Activated T-helper 17 cell treated with anti-CD3 and anti-CD28 coated beads, Interleukin-2, amount 50 U/mL, for 72 hours (primary cell): ENCODE data around the gene LRP10. TPM values are rescaled to one million over a fixed set of nuclear protein-coding genes. Genes with fewer than 3 reads are reported as not detected.
"Not testable (repeated sequence)": the region's sequence is repeated elsewhere in the genome, so short reads cannot be mapped to it uniquely, and the experiment has no call there.

Source experiments
- ATAC-seq: fragments of 150-1000 bp; cut with Tn5 transposase; replicated peaks from 2 replicates; pipeline ENCODE4 v1.10.0; 2021; ENCODE audit warnings: mild to moderate bottlenecking, moderate library complexity
- H3K27ac Mint-ChIP-seq: one replicate; pipeline ENCODE4 v1.8.0; 2022; ENCODE audit warnings: mixed read lengths
- H3K27me3 Mint-ChIP-seq: one replicate; pipeline ENCODE4 v1.8.0; 2022; ENCODE audit warnings: mixed read lengths
- H3K36me3 Mint-ChIP-seq: one replicate; pipeline ENCODE4 v1.8.0; 2022; ENCODE audit warnings: low read depth, mild to moderate bottlenecking, mixed read lengths
- H3K4me1 Mint-ChIP-seq: one replicate; pipeline ENCODE4 v1.8.0; 2022; ENCODE audit warnings: mixed read lengths
- H3K4me3 Mint-ChIP-seq: one replicate; pipeline ENCODE4 v1.8.0; 2022; ENCODE audit warnings: mild to moderate bottlenecking, mixed read lengths
- H3K9me3 Mint-ChIP-seq: one replicate; pipeline ENCODE4 v1.8.0; 2022; ENCODE audit warnings: mixed read lengths
- total RNA-seq, 2 donors: library from RNA; stranded (reverse); gene quantifications; one replicate each; pipeline ENCODE4 v1.2.3, GENCODE V29; 2022

LRP10 gene, protein sequence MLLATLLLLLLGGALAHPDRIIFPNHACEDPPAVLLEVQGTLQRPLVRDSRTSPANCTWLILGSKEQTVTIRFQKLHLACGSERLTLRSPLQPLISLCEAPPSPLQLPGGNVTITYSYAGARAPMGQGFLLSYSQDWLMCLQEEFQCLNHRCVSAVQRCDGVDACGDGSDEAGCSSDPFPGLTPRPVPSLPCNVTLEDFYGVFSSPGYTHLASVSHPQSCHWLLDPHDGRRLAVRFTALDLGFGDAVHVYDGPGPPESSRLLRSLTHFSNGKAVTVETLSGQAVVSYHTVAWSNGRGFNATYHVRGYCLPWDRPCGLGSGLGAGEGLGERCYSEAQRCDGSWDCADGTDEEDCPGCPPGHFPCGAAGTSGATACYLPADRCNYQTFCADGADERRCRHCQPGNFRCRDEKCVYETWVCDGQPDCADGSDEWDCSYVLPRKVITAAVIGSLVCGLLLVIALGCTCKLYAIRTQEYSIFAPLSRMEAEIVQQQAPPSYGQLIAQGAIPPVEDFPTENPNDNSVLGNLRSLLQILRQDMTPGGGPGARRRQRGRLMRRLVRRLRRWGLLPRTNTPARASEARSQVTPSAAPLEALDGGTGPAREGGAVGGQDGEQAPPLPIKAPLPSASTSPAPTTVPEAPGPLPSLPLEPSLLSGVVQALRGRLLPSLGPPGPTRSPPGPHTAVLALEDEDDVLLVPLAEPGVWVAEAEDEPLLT
- total RNA-seq: 10 to 100 TPM; 61.3 to 78.1 TPM

DNA sequence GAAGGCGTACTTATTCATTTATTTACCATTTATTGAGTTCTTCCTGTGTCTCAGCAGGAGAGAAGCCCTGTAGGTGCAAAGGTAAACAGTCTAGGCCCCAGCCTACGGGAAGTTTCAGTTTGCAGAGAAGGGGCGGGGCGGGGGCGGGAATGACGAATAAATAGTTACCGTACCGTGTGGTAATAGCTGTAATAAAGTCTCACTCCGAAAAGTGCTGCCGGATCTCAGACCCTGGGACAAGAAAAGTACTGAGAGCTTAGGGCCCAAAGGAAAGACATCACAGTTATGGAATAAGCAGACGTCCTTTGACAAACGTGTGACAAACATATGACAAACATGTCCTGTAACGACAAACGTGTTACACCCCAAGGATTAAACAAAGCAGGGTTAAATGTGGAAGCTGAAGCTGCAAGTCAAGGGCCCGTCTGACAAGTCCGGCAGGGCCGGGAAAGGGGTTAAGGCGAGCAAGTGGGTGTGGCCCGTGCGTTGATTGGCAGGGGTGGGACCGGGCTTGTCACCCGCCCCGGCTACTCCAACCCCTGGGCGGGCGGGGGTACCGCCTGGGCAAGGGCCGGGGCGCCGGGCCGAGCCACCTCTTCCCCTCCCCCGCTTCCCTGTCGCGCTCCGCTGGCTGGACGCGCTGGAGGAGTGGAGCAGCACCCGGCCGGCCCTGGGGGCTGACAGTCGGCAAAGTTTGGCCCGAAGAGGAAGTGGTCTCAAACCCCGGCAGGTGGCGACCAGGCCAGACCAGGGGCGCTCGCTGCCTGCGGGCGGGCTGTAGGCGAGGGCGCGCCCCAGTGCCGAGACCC is at the start of gene LRP10:
Gene LRP10 (plus strand): TSS at position 517 of the 809 bp plus-strand sequence. CDS start 564 bp downstream, outside the sequence.
- no peaks in the 10 kb centered on the region for H3K9me3 Mint-ChIP-seq
- ATAC-seq: peak; percentile 82
- H3K4me3 Mint-ChIP-seq: peak within 1 kb of the TSS; percentile 99
- peaks cover 42% of the 10 kb centered on the region for H3K36me3 Mint-ChIP-seq
- peak within 1 kb of the TSS; percentile 99 for H3K27ac Mint-ChIP-seq
- peaks cover 20% of the 10 kb centered on the region for H3K4me1 Mint-ChIP-seq
- H3K27me3 Mint-ChIP-seq: no peaks in the 10 kb centered on the region

DNA sequence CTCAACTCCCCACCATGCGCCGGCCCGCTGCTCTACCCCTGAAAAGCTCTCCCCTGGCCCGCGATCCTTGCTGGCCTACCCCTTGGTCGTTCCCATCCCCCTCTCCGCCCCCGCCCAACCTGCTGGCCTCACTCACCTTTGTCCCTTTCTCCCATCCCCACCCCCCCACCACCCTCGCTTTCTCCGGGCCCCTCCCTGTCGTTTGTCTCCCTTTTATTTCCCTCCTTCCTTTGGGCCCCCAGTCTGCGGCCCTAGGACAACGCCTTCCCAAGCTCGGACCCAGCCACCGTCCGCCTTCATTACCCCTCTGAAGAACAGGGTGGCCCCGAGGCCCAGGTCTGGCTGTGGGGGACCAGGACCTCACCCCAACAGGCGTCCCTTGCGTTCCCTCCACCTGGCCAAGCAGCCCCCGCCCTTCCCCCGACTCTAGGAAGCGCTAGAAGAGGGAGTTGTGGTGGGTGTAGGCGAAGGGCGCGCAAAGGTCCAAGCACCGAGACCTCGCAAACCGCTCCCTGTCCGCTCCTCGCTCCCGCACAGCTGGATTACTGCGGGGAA is 49.4 kb upstream of the LRP10 start:
- Mint-ChIP-seq H3K9me3 (no peaks in the 10 kb centered on the region), H3K4me1 (peaks cover 5% of the 10 kb centered on the region), H3K4me3 (peak overlapping the region; percentile 1), H3K36me3 (no peaks in the 10 kb centered on the region), H3K27me3 (peaks cover 13% of the 10 kb centered on the region), H3K27ac (no peak overlapping the region)
- ATAC-seq: no peak

DNA sequence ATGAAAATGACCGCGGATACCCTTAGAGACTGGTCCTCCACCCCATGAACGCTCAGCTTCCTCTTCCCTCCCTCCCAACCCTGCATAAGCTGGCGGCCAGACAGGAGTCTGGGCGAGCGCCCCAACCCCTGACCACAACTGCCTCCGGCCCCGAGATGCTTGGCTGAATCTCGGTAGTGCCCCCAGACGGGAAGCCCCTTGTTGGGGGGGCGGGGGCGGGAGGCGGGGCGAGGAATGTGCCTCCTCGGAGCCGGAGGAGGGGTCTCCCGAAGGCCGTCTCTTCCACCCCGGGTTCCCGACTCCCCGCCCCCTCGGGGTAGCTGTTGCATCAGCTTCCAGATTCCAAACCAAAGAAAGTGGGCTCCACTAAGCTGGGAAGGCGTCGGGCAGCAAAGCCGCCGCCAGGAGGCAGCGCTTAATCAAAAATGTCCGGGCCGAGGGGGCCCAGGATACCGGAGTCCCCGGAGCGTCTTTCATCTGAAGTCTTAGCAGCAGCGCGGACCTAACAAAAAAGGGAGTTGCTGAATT is 48.9 kb upstream of the LRP10 start:
- Mint-ChIP-seq H3K27ac (no peak overlapping the region), H3K9me3 (no peaks in the 10 kb centered on the region), H3K27me3 (peaks cover 13% of the 10 kb centered on the region), H3K36me3 (no peaks in the 10 kb centered on the region), H3K4me1 (peaks cover 5% of the 10 kb centered on the region), H3K4me3 (peak overlapping the region; percentile 54)
- peak; percentile 76 for ATAC-seq

DNA sequence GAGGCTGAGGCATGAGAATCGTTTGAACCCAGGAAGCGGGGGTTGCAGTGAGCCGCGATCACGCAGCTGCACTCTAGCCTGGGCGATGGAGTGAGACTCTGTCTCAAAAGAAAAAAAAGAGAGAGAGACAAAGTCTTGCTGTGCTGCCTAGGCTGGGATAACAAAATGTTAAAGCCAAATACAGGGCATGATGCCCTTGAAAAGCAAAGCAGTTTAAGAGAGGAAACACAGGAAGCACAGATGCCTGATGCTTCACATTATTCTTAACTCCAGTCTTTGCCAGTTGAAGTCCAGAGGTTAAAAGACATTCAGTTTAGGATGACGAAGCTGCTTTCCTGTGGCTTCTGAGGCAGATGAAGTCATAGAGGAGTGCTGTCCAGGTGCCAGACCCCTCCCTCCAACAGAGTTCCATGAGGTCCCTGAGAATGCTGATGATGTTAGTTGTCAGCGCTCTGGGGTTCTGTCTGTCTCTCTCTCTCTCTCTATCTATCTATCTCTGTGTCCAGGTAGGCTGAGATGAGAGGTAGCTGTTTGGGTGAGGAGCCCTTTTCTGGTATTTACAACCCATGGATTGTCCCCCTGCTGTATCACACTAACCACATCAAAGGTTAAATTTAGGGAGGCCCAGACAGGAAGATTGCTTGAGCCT is 46.7 kb upstream of the LRP10 start:
- peaks cover 5% of the 10 kb centered on the region for H3K4me1 Mint-ChIP-seq
- H3K9me3 Mint-ChIP-seq: no peaks in the 10 kb centered on the region
- ATAC-seq: peak; percentile 33
- peak overlapping the region; percentile 33 for H3K4me3 Mint-ChIP-seq
- peaks cover 1% of the 10 kb centered on the region for H3K36me3 Mint-ChIP-seq
- peaks cover 13% of the 10 kb centered on the region for H3K27me3 Mint-ChIP-seq
- peak overlapping the region; percentile 43 for H3K27ac Mint-ChIP-seq

DNA sequence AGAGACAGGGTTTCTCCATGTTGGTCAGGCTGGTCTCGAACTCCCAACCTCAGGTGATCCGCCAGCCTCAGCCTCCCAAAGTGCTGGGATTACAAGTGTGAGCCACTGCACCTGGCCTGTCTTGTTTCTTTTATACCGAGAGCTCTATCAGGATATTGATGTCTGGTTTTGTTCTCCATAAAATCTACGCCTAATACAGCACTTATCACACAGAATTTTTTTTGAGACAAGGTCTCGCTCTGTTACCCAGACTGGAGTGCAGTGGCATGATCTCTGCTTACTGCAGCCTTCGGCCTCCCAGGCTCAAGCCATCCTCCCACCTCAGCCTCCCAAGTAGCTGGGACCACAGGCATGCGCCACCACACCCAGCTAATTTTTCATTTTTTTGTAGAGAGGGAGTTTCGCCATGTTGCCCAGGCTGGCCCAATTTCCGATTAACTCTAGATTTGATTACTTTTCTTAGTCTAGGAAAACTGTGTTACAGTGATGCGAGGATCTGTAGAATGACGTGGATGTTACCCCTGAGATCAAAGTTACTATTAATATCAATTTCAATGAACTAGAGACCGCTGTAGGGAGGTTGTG is 42.4 kb upstream of the LRP10 start:
- H3K36me3 Mint-ChIP-seq: peaks cover 41% of the 10 kb centered on the region
- ATAC-seq, H3K27me3 Mint-ChIP-seq, H3K9me3 Mint-ChIP-seq: not testable (repeated sequence)
- H3K27ac Mint-ChIP-seq: peak overlapping the region; percentile 95
- peak overlapping the region; percentile 86 for H3K4me3 Mint-ChIP-seq
- peaks cover 18% of the 10 kb centered on the region for H3K4me1 Mint-ChIP-seq

DNA sequence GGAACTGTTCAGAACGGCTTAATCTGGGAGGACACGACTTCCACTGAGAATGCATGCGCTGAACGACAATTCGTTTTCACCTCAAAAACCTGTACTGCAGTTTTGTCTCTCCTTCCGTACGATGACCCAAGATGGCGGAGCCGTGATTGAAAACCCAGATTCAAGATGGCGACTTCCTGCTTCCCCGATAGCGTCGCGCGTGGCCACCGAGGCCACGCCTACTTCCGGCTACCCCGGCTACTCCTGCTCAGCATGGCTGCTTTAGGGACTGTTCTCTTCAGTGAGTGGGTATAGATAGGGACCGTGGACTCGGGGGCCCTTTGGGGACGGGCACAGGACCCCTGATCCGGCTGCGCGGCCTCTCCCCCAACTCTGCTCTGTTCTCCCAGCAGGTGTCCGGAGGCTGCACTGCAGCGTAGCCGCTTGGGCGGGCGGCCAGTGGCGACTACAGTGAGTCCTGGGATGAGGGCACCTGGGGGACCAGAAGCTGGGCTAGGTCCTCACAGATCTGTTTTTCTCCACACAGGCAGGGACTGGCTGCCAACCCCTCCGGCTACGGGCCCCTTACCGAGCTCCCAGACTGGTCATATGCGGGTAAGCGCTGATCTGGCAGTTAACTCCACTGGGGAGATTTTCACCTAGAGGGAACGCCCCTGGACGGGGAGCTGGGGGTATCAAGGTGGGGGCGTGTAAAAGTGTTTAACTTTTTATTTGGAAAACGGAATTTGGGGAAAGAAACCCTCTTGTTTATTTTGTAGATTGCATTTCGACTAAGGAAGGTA is 41.7 kb upstream of the LRP10 start, which contains the start of gene MRPL52:
Gene MRPL52 (plus strand): TSS at position 227 of the 782 bp plus-strand sequence. CDS start 26 bp downstream, at position 253.
- H3K36me3 Mint-ChIP-seq: peaks cover 48% of the 10 kb centered on the region
- peak; percentile 96 for ATAC-seq
- H3K9me3 Mint-ChIP-seq: no peaks in the 10 kb centered on the region

DNA sequence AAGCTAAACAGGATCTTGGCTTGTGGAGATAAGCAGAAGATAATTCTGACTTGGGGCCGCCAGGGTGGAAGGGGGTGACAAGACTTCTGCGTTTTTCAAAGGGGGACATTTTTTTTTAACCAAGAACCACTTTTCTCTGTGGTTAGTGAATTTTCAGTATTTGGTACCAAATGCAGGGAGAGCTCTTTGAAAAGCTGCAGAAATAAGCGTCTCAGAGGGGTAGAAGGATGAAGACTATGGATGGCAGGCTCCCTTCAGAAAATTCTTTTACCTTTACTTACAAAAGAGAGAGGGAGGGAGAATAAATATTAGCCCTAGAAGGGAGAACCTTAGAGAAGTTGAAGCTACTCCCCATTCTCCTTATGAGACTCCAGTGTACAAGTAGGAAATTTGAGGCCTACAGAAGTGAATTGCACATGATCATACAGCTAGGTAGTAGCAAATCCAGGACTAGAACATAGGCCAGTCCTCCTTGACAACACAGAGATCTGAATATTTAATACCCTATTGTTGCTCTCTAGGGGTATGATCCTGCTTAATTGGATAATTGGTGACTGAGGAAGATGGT is 41.0 kb upstream of the LRP10 start:
- Mint-ChIP-seq H3K4me1 (peaks cover 17% of the 10 kb centered on the region), H3K27ac (peak overlapping the region; percentile 95), H3K36me3 (peaks cover 55% of the 10 kb centered on the region), H3K9me3 (no peaks in the 10 kb centered on the region), H3K27me3 (peaks cover 3% of the 10 kb centered on the region), H3K4me3 (peak overlapping the region; percentile 86)
- ATAC-seq: no peak

More for the DNA sequence above, 41.7 kb upstream of the LRP10 start, which contains the start of gene MRPL52:
- peak within 1 kb of the TSS; percentile 86 for H3K4me3 Mint-ChIP-seq
- H3K4me1 Mint-ChIP-seq: peaks cover 18% of the 10 kb centered on the region
- H3K27me3 Mint-ChIP-seq: peaks cover 4% of the 10 kb centered on the region
- H3K27ac Mint-ChIP-seq: peak within 1 kb of the TSS; percentile 95

DNA sequence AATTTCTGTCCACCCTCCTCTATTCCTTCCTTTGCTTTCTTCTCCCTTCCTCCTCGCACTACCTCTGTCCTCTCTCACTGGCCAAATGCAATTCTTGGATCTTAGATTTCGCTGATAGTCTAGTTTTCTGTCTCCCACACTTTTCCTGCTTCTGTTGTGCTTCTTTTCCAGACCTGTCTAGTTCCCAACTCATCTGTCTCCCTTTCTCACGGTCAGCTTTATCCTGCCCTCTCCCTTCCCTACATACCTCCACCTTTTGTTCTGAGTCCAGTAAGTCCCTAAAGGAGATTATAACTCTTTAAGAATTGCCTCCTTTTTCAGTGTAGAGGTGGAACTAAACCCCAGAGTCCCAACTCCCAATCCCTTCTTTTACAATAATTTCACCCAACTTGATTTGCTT is 36.0 kb upstream of the LRP10 start:
- H3K36me3 Mint-ChIP-seq: peaks cover 60% of the 10 kb centered on the region
- peaks cover 12% of the 10 kb centered on the region for H3K27me3 Mint-ChIP-seq
- no peaks in the 10 kb centered on the region for H3K9me3 Mint-ChIP-seq

DNA sequence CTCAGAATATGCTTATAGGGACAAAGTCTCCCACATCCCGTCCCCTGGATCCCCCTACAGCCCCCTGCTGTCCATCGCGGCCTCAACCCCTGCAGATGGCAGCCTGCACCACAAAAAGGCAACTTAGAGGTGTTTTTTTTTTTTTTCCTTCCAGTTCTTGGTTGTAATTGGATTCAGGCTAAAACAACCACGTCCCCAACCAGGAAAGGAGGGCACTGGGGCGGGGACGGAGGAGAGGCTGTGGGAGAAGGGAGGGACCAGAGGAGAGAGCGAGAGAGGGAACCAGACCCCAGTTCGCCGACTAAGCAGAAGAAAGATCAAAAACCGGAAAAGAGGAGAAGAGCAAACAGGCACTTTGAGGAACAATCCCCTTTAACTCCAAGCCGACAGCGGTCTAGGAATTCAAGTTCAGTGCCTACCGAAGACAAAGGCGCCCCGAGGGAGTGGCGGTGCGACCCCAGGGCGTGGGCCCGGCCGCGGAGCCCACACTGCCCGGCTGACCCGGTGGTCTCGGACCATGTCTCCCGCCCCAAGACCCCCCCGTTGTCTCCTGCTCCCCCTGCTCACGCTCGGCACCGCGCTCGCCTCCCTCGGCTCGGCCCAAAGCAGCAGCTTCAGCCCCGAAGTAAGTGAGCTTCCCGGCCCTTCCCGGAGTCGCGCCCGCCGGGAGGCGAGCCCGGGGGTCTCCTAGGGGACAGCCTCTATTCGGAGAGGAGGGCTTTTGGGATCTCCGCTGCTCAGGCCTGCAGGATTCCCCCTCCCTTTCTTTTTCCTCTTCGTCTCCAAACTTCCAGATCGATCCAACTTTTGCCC is 35.0 kb upstream of the LRP10 start, which contains the start of gene MMP14:
Gene MMP14 (plus strand): TSS at position 285 of the 813 bp plus-strand sequence. CDS start 233 bp downstream, at position 518.
- Mint-ChIP-seq H3K27ac (no peak within 1 kb of the TSS), H3K4me3 (peak within 1 kb of the TSS; percentile 67), H3K27me3 (peaks cover 12% of the 10 kb centered on the region), H3K36me3 (peaks cover 50% of the 10 kb centered on the region), H3K4me1 (peaks cover 10% of the 10 kb centered on the region), H3K9me3 (no peaks in the 10 kb centered on the region)
- no peak for ATAC-seq

More for the DNA sequence above, 36.0 kb upstream of the LRP10 start:
- Mint-ChIP-seq H3K27ac (no peak overlapping the region), H3K4me1 (peaks cover 14% of the 10 kb centered on the region), H3K4me3 (no peak overlapping the region)
- ATAC-seq: no peak

DNA sequence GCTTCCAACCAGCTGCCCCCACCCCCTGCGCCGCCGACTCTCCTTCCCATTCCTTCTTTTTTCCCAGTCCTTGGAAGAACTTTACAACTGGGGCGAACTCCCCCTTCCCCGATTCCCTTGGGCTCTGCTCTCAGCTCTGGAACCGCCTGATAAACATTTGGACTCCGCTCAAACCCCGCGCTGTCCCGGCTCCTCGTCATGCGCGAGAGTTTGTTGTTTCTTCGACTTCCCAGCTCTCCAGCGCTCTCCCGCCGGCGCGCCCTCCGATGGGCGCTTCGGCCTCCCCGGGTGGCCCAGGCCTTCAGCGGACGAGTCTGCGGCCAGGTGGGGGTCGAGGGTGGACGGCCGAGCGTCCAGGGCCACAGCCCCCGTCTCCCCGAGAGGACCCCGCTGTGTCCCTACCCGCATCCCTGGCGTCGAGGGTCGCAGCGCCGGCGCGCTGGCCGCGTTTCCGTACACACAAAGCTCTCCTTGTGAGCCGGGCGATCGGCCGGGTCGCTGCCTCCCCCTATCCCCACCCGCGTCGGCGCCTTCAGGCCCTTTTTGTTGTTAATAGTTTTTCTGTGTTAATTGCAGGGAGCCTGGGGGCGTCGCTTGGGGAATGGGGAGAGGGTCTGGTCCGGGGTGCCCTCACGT is 34.3 kb upstream of the LRP10 start:
- Mint-ChIP-seq H3K27ac (no peak overlapping the region), H3K36me3 (peaks cover 43% of the 10 kb centered on the region)

More for the DNA sequence above, 34.3 kb upstream of the LRP10 start:
- Mint-ChIP-seq H3K4me3 (peak overlapping the region; percentile 67), H3K27me3 (peaks cover 12% of the 10 kb centered on the region), H3K4me1 (peaks cover 5% of the 10 kb centered on the region), H3K9me3 (no peaks in the 10 kb centered on the region)
- ATAC-seq: no peak
